ENCODE data around the gene CAD. TPM values are rescaled to one million over a fixed set of nuclear protein-coding genes. Genes with fewer than 3 reads are reported as not detected.

Gene CAD
- total RNA-seq, 1 experiment from 2014 or later = 114 TPM

DNA sequence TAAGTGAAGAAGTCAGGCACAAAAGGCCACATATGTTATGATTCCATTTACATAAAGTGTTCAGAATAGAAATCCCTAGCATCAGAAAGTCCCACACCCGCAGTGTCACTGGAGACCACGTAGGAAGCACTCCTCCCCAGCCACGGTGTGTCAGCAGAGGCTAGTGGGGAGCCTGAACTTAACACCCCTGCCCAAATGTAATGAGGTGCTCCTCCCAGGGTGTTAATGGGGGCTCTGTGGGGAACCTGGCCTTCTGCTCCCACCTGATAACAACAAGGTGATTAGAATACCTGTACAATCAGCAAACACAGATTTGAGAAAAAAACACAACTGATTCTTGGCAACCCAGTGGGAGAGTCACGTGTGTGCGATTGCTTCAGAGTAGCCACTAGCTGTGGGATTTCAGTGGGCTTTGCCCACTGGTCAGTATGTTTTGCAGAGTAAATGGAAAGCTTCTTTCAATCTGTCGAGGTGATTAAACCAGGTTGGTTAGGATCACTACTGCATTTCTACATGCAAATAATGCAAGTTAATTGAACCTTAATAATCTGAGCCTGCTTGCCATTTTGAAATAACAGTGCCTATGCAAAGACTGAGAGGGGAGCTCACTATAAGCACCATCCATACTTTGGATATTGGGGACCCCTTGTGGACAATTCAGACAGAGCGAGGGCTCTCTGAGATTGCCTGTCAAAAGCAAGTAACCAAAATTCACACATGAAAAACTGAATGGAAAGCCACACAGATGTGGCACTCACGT lies 25.9 kb upstream of the CAD start:
- Histone ChIP-seq H3K27me3 (ENCODE audit: insufficient read depth, low read length) (no peaks in the 10 kb centered on the region), H4K20me1 (ENCODE audit: insufficient read depth) (no peaks in the 10 kb centered on the region), H3K79me2 (ENCODE audit: insufficient read depth, low read length) (no peaks in the 10 kb centered on the region), H3K4me2 (ENCODE audit: low read length) (no peak overlapping the region), H3K27ac (ENCODE audit: low read depth, low read length) (no peak overlapping the region), H3K4me1 (ENCODE audit: control insufficient read depth in 1 of 2, insufficient read depth in 2 of 2, low read length in 2 of 2) (no peaks in the 10 kb centered on the region), H3K9ac (ENCODE audit: low read length) (no peak overlapping the region), H3K4me3 (replicated peaks in 1 of 2; ENCODE audit: low read depth in 1 of 2, low read length in 2 of 2) (no peak overlapping the region), H3K9me3 (ENCODE audit: control insufficient read depth in 1 of 2, insufficient read depth in 1 of 2, low read depth in 1 of 2, low read length in 2 of 2) (no peaks in the 10 kb centered on the region), H2AFZ (ENCODE audit: low read depth, low read length, poor library complexity, severe bottlenecking) (peak overlapping the region; percentile 27), H3K9me2 (ENCODE audit: insufficient read depth) (no peaks in the 10 kb centered on the region), H3K36me3 (ENCODE audit: control insufficient read depth in 1 of 2, insufficient read depth in 2 of 2, low read length in 2 of 2) (no peaks in the 10 kb centered on the region)
- peak; percentile 97 for ATAC-seq
- RAD21 ChIA-PET (ENCODE audit: low non-redundant PET in 1 of 2, low total read pairs in 2 of 2, uncharacterized antibody in 2 of 2, unreplicated experiment in 2 of 2) = no interaction called here
- TF ChIP-seq JUND (IDR thresholded peaks at IDR 0.05) (no peak), RAD21 (IDR thresholded peaks at IDR 0.05; ENCODE audit: low read depth) (peak; percentile 85), EGR1 (IDR thresholded peaks at IDR 0.05; ENCODE audit: low read depth) (no peak), REST (IDR thresholded peaks at IDR 0.05; ENCODE audit: low read depth) (no peak), TCF7L2 (IDR thresholded peaks at IDR 0.05; ENCODE audit: borderline replicate concordance, extremely low read depth, insufficient read depth, insufficient read length) (no peak), ZNF274 (IDR thresholded peaks at IDR 0.05; ENCODE audit: low read depth, low read length) (no peak)
- TF ChIP-seq, protein P1, sequence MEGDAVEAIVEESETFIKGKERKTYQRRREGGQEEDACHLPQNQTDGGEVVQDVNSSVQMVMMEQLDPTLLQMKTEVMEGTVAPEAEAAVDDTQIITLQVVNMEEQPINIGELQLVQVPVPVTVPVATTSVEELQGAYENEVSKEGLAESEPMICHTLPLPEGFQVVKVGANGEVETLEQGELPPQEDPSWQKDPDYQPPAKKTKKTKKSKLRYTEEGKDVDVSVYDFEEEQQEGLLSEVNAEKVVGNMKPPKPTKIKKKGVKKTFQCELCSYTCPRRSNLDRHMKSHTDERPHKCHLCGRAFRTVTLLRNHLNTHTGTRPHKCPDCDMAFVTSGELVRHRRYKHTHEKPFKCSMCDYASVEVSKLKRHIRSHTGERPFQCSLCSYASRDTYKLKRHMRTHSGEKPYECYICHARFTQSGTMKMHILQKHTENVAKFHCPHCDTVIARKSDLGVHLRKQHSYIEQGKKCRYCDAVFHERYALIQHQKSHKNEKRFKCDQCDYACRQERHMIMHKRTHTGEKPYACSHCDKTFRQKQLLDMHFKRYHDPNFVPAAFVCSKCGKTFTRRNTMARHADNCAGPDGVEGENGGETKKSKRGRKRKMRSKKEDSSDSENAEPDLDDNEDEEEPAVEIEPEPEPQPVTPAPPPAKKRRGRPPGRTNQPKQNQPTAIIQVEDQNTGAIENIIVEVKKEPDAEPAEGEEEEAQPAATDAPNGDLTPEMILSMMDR (IDR thresholded peaks at IDR 0.05 in 2 of 3, conservative IDR thresholded peaks at IDR 0.05 in 1 of 3; ENCODE audit: borderline replicate concordance in 1 of 3, insufficient read depth in 1 of 3, low read depth in 2 of 3, low read length in 2 of 3) = peak; percentile 71 to 87 (median 74)
- intact Hi-C loops (cut with micrococcal nuclease) = loop anchor here (1.0 to 10.0 kb wide), 2 partner anchors 93 to 226 kb away; no protein-coding TSS in a partner anchor
- BruUV-seq (replicated peaks) = no TSS peak
- CTCF ChIA-PET = interaction anchor here (0.6 to 1.6 kb wide), 15 partner anchors 12 to 248 kb away, joined by 3 to 9 read pairs (median 4); partner anchors contain the start of genes ATRAID and SLC5A6
- DNase-seq (ENCODE audit: low read depth, low spot score) = peak; percentile 43
- POLR2A ChIA-PET = no interaction called here

Data from HCT116 (cell line).